ENCODE results near the gene PHACTR2. TPM values are rescaled to one million over a fixed set of nuclear protein-coding genes. Genes with fewer than 3 reads are reported as not detected.

Gene PHACTR2
- total RNA-seq, 1 experiment from 2014 or later: not detected

DNA sequence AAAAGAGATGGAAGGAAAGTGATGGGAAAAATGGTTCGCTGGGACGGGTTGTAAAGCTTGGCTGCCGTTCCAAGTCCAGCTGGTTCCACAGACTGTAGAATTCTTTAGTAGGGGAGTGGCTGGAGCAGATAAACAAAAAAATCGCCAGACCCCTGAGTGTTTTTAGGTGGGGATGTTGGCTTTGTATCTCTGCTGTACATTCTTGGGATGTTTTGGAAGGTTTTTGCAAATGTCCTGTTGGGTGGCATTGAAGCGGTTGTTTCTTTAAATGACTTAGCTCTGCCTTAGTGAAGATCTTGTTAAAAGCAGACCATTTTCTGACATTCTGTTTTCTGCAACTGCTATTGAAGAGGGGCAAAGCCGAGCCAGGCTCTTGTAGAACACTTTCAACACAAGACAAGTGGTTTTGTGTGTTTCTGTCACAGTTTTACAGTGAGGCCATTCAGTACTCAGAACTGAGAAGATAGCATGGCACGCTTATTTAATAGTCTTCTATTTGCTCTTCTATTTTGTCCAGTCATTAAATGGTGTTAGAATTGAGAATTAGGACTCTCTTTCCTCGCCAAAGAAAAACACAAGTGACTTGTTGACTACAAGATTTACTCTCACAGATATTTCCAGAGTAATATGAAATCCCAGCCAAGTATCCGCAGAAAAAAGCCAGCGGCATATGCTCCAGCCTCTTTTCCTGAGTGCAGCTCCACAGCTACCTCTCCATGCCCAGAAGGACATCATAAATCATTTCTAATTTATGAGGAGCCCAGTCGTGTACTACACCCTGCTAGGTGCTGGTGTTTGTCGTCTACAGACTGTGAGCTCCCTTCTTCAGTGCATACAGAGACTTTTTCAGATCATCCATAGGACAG lies 65.8 kb downstream of the PHACTR2 start:
- Histone ChIP-seq H3K4me3 (ENCODE audit: low read length) (no peak overlapping the region), H3K4me2 (ENCODE audit: low read depth, low read length, poor library complexity, severe bottlenecking) (no peak overlapping the region), H3K27ac (ENCODE audit: low read length) (no peak overlapping the region), H4K20me1 (ENCODE audit: insufficient read depth, low read depth, low read length) (no peaks in the 10 kb centered on the region), H3K9me2 (replicated peaks; ENCODE audit: insufficient read depth, low read length) (no peaks in the 10 kb centered on the region), H3K9me3 (ENCODE audit: low read length) (no peaks in the 10 kb centered on the region), H3K4me1 (ENCODE audit: low read length) (no peaks in the 10 kb centered on the region), H3K27me3 (ENCODE audit: low read length) (no peaks in the 10 kb centered on the region), H3K9ac (ENCODE audit: low read length) (no peak overlapping the region), H3K36me3 (ENCODE audit: insufficient read depth, low read length) (no peaks in the 10 kb centered on the region), H3K79me2 (ENCODE audit: low read length) (no peaks in the 10 kb centered on the region), H2AFZ (ENCODE audit: low read length) (no peak overlapping the region)
- no peak for DNase-seq

DNA sequence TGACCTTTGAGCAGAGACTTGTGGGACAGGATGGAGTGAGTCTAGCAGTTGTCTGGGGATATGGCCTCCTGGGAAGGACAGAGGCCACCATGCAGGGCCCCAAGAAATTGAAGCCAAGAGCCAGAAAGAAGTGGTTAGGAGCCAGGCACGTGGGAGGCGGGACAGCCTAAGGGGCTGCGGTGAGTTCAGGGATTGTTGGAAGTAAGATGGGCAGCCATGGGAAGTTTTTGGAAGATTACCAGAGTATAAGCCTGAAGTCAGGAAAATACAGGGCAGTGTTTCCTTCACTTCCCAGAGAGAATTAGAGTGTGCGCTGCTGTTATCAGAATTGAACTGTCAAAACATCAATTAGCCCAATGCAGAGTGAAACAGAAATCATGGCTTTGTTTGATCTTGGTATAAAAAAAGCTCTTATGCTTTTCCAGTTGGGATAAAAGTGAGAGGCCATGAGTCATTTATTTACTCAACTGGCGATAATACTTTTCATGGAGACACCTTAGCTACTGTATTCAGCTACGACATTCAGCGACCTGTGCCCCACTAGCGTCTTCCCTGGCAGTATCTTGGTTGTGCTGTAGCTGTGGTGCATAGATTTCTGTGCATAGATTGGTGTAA lies 66.9 kb downstream of the PHACTR2 start:
- Histone ChIP-seq H3K4me2 (ENCODE audit: low read depth, low read length, poor library complexity, severe bottlenecking) (no peak overlapping the region), H3K9me3 (ENCODE audit: low read length) (no peaks in the 10 kb centered on the region), H4K20me1 (ENCODE audit: insufficient read depth, low read depth, low read length) (no peaks in the 10 kb centered on the region), H3K27ac (ENCODE audit: low read length) (no peak overlapping the region), H3K36me3 (ENCODE audit: insufficient read depth, low read length) (no peaks in the 10 kb centered on the region), H3K27me3 (ENCODE audit: low read length) (no peaks in the 10 kb centered on the region), H3K9me2 (replicated peaks; ENCODE audit: insufficient read depth, low read length) (no peaks in the 10 kb centered on the region), H2AFZ (ENCODE audit: low read length) (no peak overlapping the region), H3K9ac (ENCODE audit: low read length) (no peak overlapping the region), H3K4me1 (ENCODE audit: low read length) (no peaks in the 10 kb centered on the region), H3K4me3 (ENCODE audit: low read length) (no peak overlapping the region), H3K79me2 (ENCODE audit: low read length) (no peaks in the 10 kb centered on the region)
- no peak for DNase-seq

DNA sequence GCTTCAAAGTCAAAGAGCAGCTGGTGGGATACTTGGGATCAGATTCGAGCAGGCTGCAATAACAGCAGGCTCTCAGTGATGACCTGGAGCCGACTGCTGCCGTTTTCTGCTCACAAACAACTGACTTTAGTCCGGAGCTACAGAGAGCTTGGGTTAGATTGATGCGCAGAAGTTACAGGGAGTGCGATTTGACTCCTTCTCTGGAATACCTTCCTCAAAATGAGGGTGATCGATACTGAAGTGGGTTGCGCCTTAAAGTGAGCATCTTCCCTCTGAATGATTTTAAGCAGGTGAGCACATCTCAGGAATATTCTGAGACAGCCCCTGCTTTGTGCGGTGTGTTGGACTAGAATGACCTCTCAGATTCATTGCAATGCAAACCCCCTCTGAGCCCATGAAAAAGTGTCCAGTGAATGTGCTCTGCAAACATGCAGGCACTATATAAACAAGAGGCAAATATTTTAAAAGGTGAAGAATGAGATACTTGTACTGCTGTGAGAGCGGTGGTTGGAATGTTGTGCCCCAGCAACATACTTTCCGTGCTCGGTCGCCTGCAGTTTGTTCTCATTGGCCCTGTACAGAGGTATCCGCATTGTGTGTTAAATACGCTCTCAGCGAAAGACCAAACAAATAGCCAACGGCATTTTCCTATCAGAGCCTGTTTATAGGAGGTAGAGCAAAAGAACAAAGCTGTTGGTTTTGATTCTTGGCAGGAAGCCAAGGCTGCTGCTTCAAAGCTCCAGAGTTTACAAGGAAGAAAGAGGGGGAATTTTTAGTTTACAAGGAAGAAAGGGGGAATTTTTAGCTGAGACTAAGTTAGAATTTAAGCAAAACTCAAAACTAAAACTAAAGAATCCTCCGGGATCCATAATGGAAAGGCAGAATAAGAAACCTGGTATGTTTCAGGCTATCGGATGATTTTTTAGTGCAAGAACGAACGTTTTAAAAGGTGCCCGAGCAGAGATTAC lies 67.7 kb downstream of the PHACTR2 start:
- DNase-seq: no peak
- Histone ChIP-seq H3K9ac (ENCODE audit: low read length) (no peak overlapping the region), H3K27me3 (ENCODE audit: low read length) (no peaks in the 10 kb centered on the region), H3K4me3 (ENCODE audit: low read length) (no peak overlapping the region), H3K27ac (ENCODE audit: low read length) (no peak overlapping the region), H3K9me2 (replicated peaks; ENCODE audit: insufficient read depth, low read length) (no peaks in the 10 kb centered on the region), H2AFZ (ENCODE audit: low read length) (no peak overlapping the region), H4K20me1 (ENCODE audit: insufficient read depth, low read depth, low read length) (no peaks in the 10 kb centered on the region), H3K36me3 (ENCODE audit: insufficient read depth, low read length) (no peaks in the 10 kb centered on the region), H3K9me3 (ENCODE audit: low read length) (no peaks in the 10 kb centered on the region), H3K4me2 (ENCODE audit: low read depth, low read length, poor library complexity, severe bottlenecking) (no peak overlapping the region), H3K4me1 (ENCODE audit: low read length) (no peaks in the 10 kb centered on the region), H3K79me2 (ENCODE audit: low read length) (no peaks in the 10 kb centered on the region)

DNA sequence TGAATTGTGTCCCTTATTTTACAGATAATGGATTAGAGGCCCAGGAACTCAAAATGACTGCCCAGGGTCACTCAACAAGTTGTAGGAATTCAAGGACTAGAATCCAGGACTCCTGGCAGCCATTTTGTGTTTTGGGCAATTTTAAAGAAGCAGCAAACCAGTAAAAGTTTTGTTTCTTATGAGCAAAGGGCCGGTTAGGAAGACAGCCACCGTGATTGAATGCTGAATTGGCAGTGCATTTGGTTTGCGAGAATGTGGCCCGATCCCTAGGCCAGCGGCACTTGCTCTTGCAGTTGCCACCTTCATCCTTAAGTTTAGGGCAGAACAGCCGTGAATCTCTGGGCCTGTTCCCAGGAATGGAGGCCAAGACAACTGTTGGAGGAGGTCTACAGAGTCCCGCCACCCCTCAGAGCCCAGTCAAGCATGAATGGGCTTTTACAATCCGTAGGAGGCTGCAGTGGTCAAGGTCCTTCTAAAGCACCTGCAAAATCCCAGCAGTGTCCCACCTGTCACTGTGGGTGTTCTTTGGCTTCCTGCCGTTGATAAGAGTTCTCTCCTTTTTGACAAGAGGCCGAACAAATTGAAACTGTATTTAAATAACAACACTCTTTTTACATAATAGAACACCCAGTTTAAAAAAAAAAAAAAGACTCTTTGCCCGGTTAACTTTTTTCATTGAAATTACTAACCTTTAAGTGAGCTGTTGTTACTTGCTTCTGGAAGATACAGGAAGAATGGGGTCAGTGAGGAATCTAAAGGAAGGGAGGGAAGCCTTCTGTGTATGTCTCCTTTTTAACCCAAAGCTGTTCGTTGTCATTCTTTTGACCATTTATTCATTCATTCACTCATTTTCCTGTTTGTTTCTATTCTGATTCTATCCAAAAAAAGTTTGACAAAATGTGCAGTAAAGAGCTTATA lies 68.7 kb downstream of the PHACTR2 start:
- H3K36me3 ChIP-seq (ENCODE audit: insufficient read depth, low read length): no peaks in the 10 kb centered on the region
- no peak for DNase-seq
- no peaks in the 10 kb centered on the region for H3K4me1 ChIP-seq (ENCODE audit: low read length)
- no peaks in the 10 kb centered on the region for H3K9me3 ChIP-seq (ENCODE audit: low read length)
- no peaks in the 10 kb centered on the region for H3K27me3 ChIP-seq (ENCODE audit: low read length)
- H3K9ac ChIP-seq (ENCODE audit: low read length): no peak overlapping the region
- no peak overlapping the region for H3K4me3 ChIP-seq (ENCODE audit: low read length)
- no peak overlapping the region for H3K4me2 ChIP-seq (ENCODE audit: low read depth, low read length, poor library complexity, severe bottlenecking)
- H3K79me2 ChIP-seq (ENCODE audit: low read length): no peaks in the 10 kb centered on the region
- H4K20me1 ChIP-seq (ENCODE audit: insufficient read depth, low read depth, low read length): no peaks in the 10 kb centered on the region
- H3K9me2 ChIP-seq (replicated peaks; ENCODE audit: insufficient read depth, low read length): no peaks in the 10 kb centered on the region
- H2AFZ ChIP-seq (ENCODE audit: low read length): no peak overlapping the region
- no peak overlapping the region for H3K27ac ChIP-seq (ENCODE audit: low read length)

DNA sequence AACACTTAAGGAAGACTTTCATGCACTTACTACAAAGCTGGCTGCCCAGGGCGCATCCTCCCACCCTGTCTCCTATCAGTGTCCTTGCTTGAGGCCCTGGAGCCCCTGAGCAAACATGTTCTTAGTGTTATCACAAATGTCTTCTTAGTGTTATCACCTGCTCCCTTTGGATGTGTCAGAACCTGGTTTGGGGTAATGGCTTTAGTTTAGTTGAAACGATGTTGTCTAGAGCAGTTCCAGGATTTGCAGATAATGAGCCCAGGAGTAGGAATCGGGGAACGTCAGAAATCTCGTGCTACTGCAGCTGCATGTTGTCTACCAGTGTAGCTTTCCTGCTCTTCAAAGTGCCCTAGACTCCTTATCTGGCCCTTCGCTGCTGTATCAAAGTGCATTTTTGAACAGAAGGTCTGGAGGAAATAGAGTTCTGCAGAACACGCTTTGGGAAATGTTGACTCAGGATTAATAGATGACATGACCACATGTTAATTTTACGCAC lies 69.6 kb downstream of the PHACTR2 start:
- no peak for DNase-seq
- H3K79me2 ChIP-seq (ENCODE audit: low read length): no peaks in the 10 kb centered on the region
- H3K4me2 ChIP-seq (ENCODE audit: low read depth, low read length, poor library complexity, severe bottlenecking): no peak overlapping the region

DNA sequence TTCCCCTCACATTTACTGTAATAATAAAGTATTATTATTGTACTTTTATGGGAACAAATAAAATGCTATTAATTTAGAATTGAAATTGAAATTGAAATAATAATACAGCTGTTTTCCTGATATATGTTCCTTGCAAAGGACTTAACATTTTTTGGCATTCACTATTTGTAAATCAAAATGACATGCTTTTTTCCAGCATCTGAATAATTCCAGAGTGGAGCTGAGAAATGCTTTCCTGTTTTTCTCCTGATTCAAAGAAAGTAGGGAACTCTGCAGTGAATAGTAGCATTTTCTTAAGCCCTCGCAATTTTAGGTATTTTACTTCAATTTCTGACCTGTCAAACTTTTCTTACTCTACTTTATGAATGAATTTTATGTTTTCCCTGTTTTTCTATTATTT lies 72.1 kb downstream of the PHACTR2 start:
- no peak overlapping the region for H3K27ac ChIP-seq (ENCODE audit: low read length)
- H3K9me2 ChIP-seq (replicated peaks; ENCODE audit: insufficient read depth, low read length): no peaks in the 10 kb centered on the region
- no peak overlapping the region for H3K4me2 ChIP-seq (ENCODE audit: low read depth, low read length, poor library complexity, severe bottlenecking)
- no peaks in the 10 kb centered on the region for H3K4me1 ChIP-seq (ENCODE audit: low read length)
- no peaks in the 10 kb centered on the region for H3K36me3 ChIP-seq (ENCODE audit: insufficient read depth, low read length)
- H2AFZ ChIP-seq (ENCODE audit: low read length): no peak overlapping the region
- H3K27me3 ChIP-seq (ENCODE audit: low read length): no peaks in the 10 kb centered on the region
- H3K79me2 ChIP-seq (ENCODE audit: low read length): no peaks in the 10 kb centered on the region
- no peaks in the 10 kb centered on the region for H3K9me3 ChIP-seq (ENCODE audit: low read length)
- no peaks in the 10 kb centered on the region for H4K20me1 ChIP-seq (ENCODE audit: insufficient read depth, low read depth, low read length)
- H3K9ac ChIP-seq (ENCODE audit: low read length): no peak overlapping the region
- no peak overlapping the region for H3K4me3 ChIP-seq (ENCODE audit: low read length)
- no peak for DNase-seq

More for the DNA sequence above, 69.6 kb downstream of the PHACTR2 start:
- Histone ChIP-seq H3K9me2 (replicated peaks; ENCODE audit: insufficient read depth, low read length) (no peaks in the 10 kb centered on the region), H4K20me1 (ENCODE audit: insufficient read depth, low read depth, low read length) (no peaks in the 10 kb centered on the region), H3K9ac (ENCODE audit: low read length) (no peak overlapping the region), H3K4me3 (ENCODE audit: low read length) (no peak overlapping the region), H3K4me1 (ENCODE audit: low read length) (no peaks in the 10 kb centered on the region), H3K9me3 (ENCODE audit: low read length) (no peaks in the 10 kb centered on the region), H3K27ac (ENCODE audit: low read length) (no peak overlapping the region), H2AFZ (ENCODE audit: low read length) (no peak overlapping the region), H3K27me3 (ENCODE audit: low read length) (no peaks in the 10 kb centered on the region), H3K36me3 (ENCODE audit: insufficient read depth, low read length) (no peaks in the 10 kb centered on the region)

DNA sequence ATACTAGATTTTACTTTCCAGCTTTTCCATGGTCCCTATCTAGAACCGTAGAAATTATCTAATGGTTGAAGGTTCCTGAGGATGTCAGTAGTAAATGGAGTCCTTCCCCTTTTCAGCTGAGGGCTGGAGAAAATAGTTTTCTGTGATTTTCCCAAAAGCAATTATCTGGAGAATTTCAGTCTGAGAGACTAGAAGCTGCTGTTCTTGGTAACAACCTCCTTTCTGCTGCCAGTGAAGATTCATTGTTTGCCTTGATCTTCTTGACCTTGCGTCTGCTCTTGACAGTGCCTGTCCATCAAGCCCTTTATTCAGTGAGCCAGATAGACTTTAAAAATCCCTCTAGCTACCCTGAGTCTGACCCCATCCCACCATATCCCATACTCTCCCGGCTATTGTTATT lies 73.1 kb downstream of the PHACTR2 start:
- no peak for DNase-seq
- no peaks in the 10 kb centered on the region for H3K9me3 ChIP-seq (ENCODE audit: low read length)
- H3K4me1 ChIP-seq (ENCODE audit: low read length): no peaks in the 10 kb centered on the region
- no peak overlapping the region for H2AFZ ChIP-seq (ENCODE audit: low read length)
- H3K27me3 ChIP-seq (ENCODE audit: low read length): no peaks in the 10 kb centered on the region
- no peaks in the 10 kb centered on the region for H3K9me2 ChIP-seq (replicated peaks; ENCODE audit: insufficient read depth, low read length)
- no peaks in the 10 kb centered on the region for H4K20me1 ChIP-seq (ENCODE audit: insufficient read depth, low read depth, low read length)
- no peaks in the 10 kb centered on the region for H3K79me2 ChIP-seq (ENCODE audit: low read length)
- no peak overlapping the region for H3K4me3 ChIP-seq (ENCODE audit: low read length)
- no peak overlapping the region for H3K27ac ChIP-seq (ENCODE audit: low read length)
- no peak overlapping the region for H3K9ac ChIP-seq (ENCODE audit: low read length)
- no peak overlapping the region for H3K4me2 ChIP-seq (ENCODE audit: low read depth, low read length, poor library complexity, severe bottlenecking)
- H3K36me3 ChIP-seq (ENCODE audit: insufficient read depth, low read length): no peaks in the 10 kb centered on the region
